Suppressor macrophage (primary cell): ENCODE data around the gene OSTC.

Experiments used
- DNase-seq, 4 experiments: peaks; one replicate each; pipeline ENCODE4 v3.0.0-alpha.2; 2020 to 2022

The OSTC gene

GRCh38 chr4:108717386-108717785 is 67.0 kb downstream of the OSTC start:
- DNase-seq, result no peak
